Body of pancreas (tissue), 4 donors: ENCODE data around the gene SLC25A21. TPM values are rescaled to one million over a fixed set of nuclear protein-coding genes. Genes with fewer than 3 reads are reported as not detected.

Experiments
- ATAC-seq: fragments of 150-250 bp; one replicate; pipeline ENCODE4 v1.9.1; 2016
- DNase-seq, 4 donors: peaks; one replicate each; pipeline ENCODE4 v3.0.0-alpha.2; 2019
- H3K27ac ChIP-seq, 4 donors: fragments of 200-600 bp; sonication (generic); 1 replicate in 3 of 4; 2 replicates in 1 of 4; pipeline versions ENCODE4 v1.5.1 to v1.6.1; 2016 to 2019; ENCODE audit warnings: mild to moderate bottlenecking in 1 of 4, mixed read lengths in 1 of 4, moderate library complexity in 1 of 4
- H3K27me3 ChIP-seq, 2 donors: fragments of 200-600 bp; sonication (generic); one replicate each; pipeline ENCODE4 v1.6.0; 2016; ENCODE audit warnings: mild to moderate bottlenecking in 1 of 2
- H3K36me3 ChIP-seq, 2 donors: fragments of 200-600 bp; sonication (generic); replicated peaks in 1 of 2; 2 replicates each; pipeline ENCODE4 v1.5.1; 2016; ENCODE audit warnings: low read depth in 2 of 2; ENCODE audit not compliant: insufficient read depth in 1 of 2
- H3K4me1 ChIP-seq: fragments of 200-600 bp; sonication (generic); one replicate; pipeline ENCODE4 v1.6.0; 2016
- H3K4me3 ChIP-seq, 2 donors: fragments of 200-600 bp; sonication (generic); 1 replicate in 1 of 2; 2 replicates in 1 of 2; pipeline ENCODE4 v1.5.1; 2016 to 2019
- H3K9me3 ChIP-seq, 3 donors: fragments of 200-600 bp; sonication (generic); 1 replicate in 2 of 3; 2 replicates in 1 of 3; pipeline ENCODE4 v1.5.1; 2016
- POLR2A ChIP-seq, 3 donors: fragments of 450-650 bp; IDR thresholded peaks; one replicate each; pipeline ENCODE4 v1.6.1; 2016; ENCODE audit warnings: antibody characterized with exemption in 3 of 3, mild to moderate bottlenecking in 2 of 3
- WGBS, 2 donors: methylation state at CpG; one replicate each; pipeline ENCODE4 v1.1.5; 2017; 5-methylcytosine and 5-hydroxymethylcytosine counted together
- intact Hi-C: fragments of 100-400 bp; cut with DNase I; formaldehyde crosslinking; loops from one replicate; pipeline ENCODE4 v1.15.1; 2023
- total RNA-seq, 2 donors: library from RNA; depleted of rRNA; stranded (reverse); fragments of >200 nt; gene quantifications; one replicate each; pipeline ENCODE4 v1.1.0, GENCODE V29; 2016
- TF ChIP-seq, protein P1 (sequence below), 7 experiments: fragments of 450-650 bp in 4 of 7; fragments of 200-600 bp in 3 of 7; sonication (generic) in 3 of 7; IDR thresholded peaks; one replicate each; pipeline ENCODE4 v1.5.1; 2016 to 2019; ENCODE audit warnings: antibody characterized with exemption in 7 of 7

Gene SLC25A21
- total RNA-seq, 2 donors from 2014 or later, result not detected

GRCh38 chr14:36657399-36658122 lies 514.8 kb downstream of the SLC25A21 start:
- intact Hi-C loops, result loop anchor here (10.0 kb wide), 1 partner anchor 497 kb away; no protein-coding TSS in a partner anchor
- no peak overlapping the region for H3K27ac ChIP-seq
- WGBS, 2 donors, result 2 to 3% methylated on average over 25 to 55 of the region's 55 CpGs
- H3K4me3 ChIP-seq, result no peak overlapping the region
- no peaks in the 10 kb centered on the region for H3K36me3 ChIP-seq
- no peak for ATAC-seq
- DNase-seq, result peak in 3 of 4 donors; percentile 17 to 20 (median 20)
- TF ChIP-seq, protein P1, sequence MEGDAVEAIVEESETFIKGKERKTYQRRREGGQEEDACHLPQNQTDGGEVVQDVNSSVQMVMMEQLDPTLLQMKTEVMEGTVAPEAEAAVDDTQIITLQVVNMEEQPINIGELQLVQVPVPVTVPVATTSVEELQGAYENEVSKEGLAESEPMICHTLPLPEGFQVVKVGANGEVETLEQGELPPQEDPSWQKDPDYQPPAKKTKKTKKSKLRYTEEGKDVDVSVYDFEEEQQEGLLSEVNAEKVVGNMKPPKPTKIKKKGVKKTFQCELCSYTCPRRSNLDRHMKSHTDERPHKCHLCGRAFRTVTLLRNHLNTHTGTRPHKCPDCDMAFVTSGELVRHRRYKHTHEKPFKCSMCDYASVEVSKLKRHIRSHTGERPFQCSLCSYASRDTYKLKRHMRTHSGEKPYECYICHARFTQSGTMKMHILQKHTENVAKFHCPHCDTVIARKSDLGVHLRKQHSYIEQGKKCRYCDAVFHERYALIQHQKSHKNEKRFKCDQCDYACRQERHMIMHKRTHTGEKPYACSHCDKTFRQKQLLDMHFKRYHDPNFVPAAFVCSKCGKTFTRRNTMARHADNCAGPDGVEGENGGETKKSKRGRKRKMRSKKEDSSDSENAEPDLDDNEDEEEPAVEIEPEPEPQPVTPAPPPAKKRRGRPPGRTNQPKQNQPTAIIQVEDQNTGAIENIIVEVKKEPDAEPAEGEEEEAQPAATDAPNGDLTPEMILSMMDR (IDR thresholded peaks at IDR 0.05), result peak in 1 of 7 experiments; percentile 11
- TF ChIP-seq POLR2A (IDR thresholded peaks at IDR 0.05), result no peak
- H3K27me3 ChIP-seq, result peaks cover 0 to 75% of the 10 kb centered on the region in 2 donors
- H3K9me3 ChIP-seq, result no peaks in the 10 kb centered on the region
- H3K4me1 ChIP-seq, result peaks cover 50% of the 10 kb centered on the region

DNA sequence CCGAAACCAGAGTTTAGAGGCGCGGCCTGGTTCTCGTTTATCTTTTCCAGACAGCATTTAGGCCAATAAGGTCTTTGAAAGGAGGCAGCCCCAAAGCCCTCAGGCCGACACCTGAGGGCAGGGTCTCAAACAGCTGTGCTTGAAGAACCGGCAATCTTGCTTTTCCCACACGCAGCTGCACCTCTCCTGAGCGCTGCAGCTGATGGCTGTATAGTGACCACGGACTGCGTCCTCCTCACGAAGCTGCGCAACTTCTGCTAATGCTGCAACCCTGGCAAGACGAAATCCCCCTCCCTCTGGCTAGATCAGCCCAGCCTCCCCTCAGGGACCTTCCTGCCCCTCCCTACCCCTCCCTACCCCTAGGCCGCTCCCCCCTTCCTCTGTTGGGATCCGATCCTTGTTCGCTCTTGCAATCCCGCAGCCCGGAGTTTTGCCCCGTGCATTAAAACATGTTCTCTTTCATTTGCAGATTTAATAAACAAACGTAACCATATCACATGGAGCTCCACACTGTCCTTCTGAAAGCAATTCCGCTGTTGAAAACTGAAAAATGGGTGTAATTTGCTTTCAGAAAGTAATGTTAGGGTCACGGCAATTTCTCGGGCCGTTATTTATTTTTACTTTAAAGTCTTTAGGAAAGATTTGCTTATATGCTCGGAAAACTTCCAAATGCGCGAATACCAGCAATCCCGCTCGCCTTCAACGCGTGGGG lies 515.6 kb downstream of the SLC25A21 start:
- no peak for DNase-seq
- no peak for ATAC-seq
- no peak overlapping the region for H3K27ac ChIP-seq
- no peaks in the 10 kb centered on the region for H3K36me3 ChIP-seq
- no peaks in the 10 kb centered on the region for H3K9me3 ChIP-seq
- no peak overlapping the region for H3K4me3 ChIP-seq
- H3K4me1 ChIP-seq, result peaks cover 43% of the 10 kb centered on the region
- H3K27me3 ChIP-seq, result peaks cover 0 to 75% of the 10 kb centered on the region in 2 donors
- WGBS, 2 donors, result 7 to 9% methylated on average over 27 to 31 of the region's 31 CpGs
- intact Hi-C loops, result loop anchor here (10.0 kb wide), 1 partner anchor 498 kb away; no protein-coding TSS in a partner anchor
- TF ChIP-seq, protein P1 (IDR thresholded peaks at IDR 0.05), result no peak
- TF ChIP-seq POLR2A (IDR thresholded peaks at IDR 0.05), result no peak

GRCh38 chr14:36655963-36656686 lies 516.3 kb downstream of the SLC25A21 start:
- Histone ChIP-seq H3K27ac (no peak overlapping the region), H3K36me3 (no peaks in the 10 kb centered on the region), H3K27me3 (peaks cover 0 to 73% of the 10 kb centered on the region in 2 donors), H3K9me3 (no peaks in the 10 kb centered on the region), H3K4me1 (peaks cover 36% of the 10 kb centered on the region), H3K4me3 (no peak overlapping the region)
- 5 to 10% methylated on average over 15 to 48 of the region's 48 CpGs for WGBS, 2 donors
- DNase-seq (peak in 3 of 4 donors; percentile 20 to 44 (median 36)), ATAC-seq (peak; percentile 36)
- TF ChIP-seq, protein P1 (IDR thresholded peaks at IDR 0.05), result peak; percentile 23 to 59 (median 40)
- no peak for TF ChIP-seq POLR2A (IDR thresholded peaks at IDR 0.05)
- intact Hi-C loops, result loop anchor here (10.0 kb wide), 1 partner anchor 499 kb away; no protein-coding TSS in a partner anchor

DNA sequence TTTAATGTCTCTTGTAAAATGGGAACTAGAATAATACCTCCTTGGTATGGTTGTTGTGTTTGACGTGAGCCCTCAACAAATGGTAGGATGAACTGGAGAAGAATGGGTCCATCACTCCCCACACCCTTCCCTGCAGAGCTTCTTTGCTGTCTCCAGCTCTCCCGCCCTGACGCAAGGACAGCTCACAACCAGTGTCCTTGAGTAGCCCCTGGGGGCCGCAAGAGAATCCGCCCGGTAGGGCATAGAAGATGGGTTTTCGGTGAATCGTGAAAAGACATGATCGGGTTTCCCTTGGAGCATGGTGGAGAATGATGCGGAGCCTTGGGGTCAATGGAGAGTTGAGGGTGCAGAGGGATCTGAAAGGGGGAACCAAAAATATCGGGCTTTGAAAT lies 516.8 kb downstream of the SLC25A21 start:
- H3K4me3 ChIP-seq, result no peak overlapping the region
- 10 to 11% methylated on average over 11 of the region's 11 CpGs for WGBS, 2 donors
- no peak overlapping the region for H3K27ac ChIP-seq
- no peaks in the 10 kb centered on the region for H3K9me3 ChIP-seq
- H3K4me1 ChIP-seq, result peaks cover 32% of the 10 kb centered on the region
- no peak for ATAC-seq
- no peaks in the 10 kb centered on the region for H3K36me3 ChIP-seq
- H3K27me3 ChIP-seq, result peaks cover 0 to 67% of the 10 kb centered on the region in 2 donors
- intact Hi-C loops, result loop anchor here (10.0 kb wide), 1 partner anchor 499 kb away; no protein-coding TSS in a partner anchor
- no peak for DNase-seq
- TF ChIP-seq, protein P1 (IDR thresholded peaks at IDR 0.05), result no peak
- TF ChIP-seq POLR2A (IDR thresholded peaks at IDR 0.05), result no peak
